PC-9 (cell line): Measurements from ENCODE around the gene MYL6B.

Experiments
- EZH2 ChIP-seq: fragments of 200-600 bp; sonication (generic); IDR thresholded peaks from 2 replicates; pipeline ENCODE4 v1.8.0; 2017; ENCODE audit warnings: antibody characterized with exemption, low read depth
- TF ChIP-seq, protein P1 (sequence below): fragments of 200-600 bp; sonication (generic); conservative IDR thresholded peaks from 2 replicates; pipeline ENCODE4 v1.6.1; 2017; ENCODE audit warnings: mixed run types, antibody characterized with exemption, mild to moderate bottlenecking, moderate library complexity

DNA sequence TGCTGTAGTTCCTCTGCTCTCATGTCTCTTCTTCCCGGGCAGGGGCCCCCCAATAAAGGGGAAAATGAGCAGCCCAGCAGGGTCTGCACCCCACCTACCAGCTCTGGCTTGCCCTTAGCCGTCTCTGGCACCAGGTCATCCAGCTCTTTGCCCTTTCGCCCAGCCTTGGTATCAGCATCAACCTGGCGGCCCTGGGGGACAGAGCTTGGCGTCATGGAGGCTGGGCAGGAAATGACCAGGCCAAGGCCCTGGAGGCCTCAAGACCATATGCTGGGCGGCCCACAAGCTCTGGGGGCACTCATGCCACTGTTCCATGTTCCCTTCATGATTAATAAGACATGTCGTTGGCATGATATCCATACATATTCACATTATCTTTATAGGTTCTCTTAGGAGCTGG, 20.5 kb downstream of the MYL6B start:
- TF ChIP-seq, protein P1, sequence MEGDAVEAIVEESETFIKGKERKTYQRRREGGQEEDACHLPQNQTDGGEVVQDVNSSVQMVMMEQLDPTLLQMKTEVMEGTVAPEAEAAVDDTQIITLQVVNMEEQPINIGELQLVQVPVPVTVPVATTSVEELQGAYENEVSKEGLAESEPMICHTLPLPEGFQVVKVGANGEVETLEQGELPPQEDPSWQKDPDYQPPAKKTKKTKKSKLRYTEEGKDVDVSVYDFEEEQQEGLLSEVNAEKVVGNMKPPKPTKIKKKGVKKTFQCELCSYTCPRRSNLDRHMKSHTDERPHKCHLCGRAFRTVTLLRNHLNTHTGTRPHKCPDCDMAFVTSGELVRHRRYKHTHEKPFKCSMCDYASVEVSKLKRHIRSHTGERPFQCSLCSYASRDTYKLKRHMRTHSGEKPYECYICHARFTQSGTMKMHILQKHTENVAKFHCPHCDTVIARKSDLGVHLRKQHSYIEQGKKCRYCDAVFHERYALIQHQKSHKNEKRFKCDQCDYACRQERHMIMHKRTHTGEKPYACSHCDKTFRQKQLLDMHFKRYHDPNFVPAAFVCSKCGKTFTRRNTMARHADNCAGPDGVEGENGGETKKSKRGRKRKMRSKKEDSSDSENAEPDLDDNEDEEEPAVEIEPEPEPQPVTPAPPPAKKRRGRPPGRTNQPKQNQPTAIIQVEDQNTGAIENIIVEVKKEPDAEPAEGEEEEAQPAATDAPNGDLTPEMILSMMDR = no peak
- TF ChIP-seq EZH2 = no peak
